Mesendoderm (in vitro differentiated cells): ENCODE results near the gene NEK5.

Experiments used
- DNase-seq: peaks from one replicate; pipeline ENCODE4 v3.0.0; 2013
- H2AK5ac ChIP-seq: 2 replicates; pipeline ENCODE4 v1.6.1; 2013; ENCODE audit warnings: low read length, inconsistent platforms
- H2BK120ac ChIP-seq: 2 replicates; pipeline ENCODE4 v1.6.1; 2013; ENCODE audit warnings: low read depth, mild to moderate bottlenecking, low read length, moderate library complexity, mixed read lengths
- H2BK15ac ChIP-seq: replicated peaks from 2 replicates; pipeline ENCODE4 v1.6.1; 2013; ENCODE audit warnings: low read depth, mild to moderate bottlenecking, moderate library complexity
- H2BK5ac ChIP-seq: 2 replicates; pipeline ENCODE4 v1.6.1; 2013; ENCODE audit warnings: low read length, inconsistent platforms
- H3K18ac ChIP-seq: 2 replicates; pipeline ENCODE4 v1.6.1; 2013; ENCODE audit warnings: mild to moderate bottlenecking, low read length, mixed read lengths
- H3K23ac ChIP-seq: one replicate; pipeline ENCODE4 v1.6.1; 2013; ENCODE audit warnings: low read length
- H3K27ac ChIP-seq: 2 replicates; pipeline ENCODE4 v1.5.1; 2013; ENCODE audit warnings: low read depth, mild to moderate bottlenecking, inconsistent platforms, low read length, moderate library complexity
- H3K27me3 ChIP-seq: 2 replicates; pipeline ENCODE4 v1.6.1; 2013; ENCODE audit warnings: low read length, control low read depth, mild to moderate bottlenecking, inconsistent platforms; ENCODE audit not compliant: insufficient read depth, poor library complexity
- H3K36me3 ChIP-seq: 2 replicates; pipeline ENCODE4 v1.6.1; 2013; ENCODE audit warnings: low read length, inconsistent platforms; ENCODE audit not compliant: control insufficient read depth, insufficient read depth
- H3K4ac ChIP-seq: one replicate; pipeline ENCODE4 v1.6.1; 2013; ENCODE audit warnings: low read depth, mild to moderate bottlenecking, low read length, moderate library complexity
- H3K4me1 ChIP-seq: 2 replicates; pipeline ENCODE4 v1.6.1; 2013; ENCODE audit warnings: low read depth, low read length, inconsistent platforms; ENCODE audit not compliant: control insufficient read depth
- H3K4me2 ChIP-seq: 2 replicates; pipeline ENCODE4 v1.6.1; 2013; ENCODE audit warnings: low read length
- H3K4me3 ChIP-seq: 2 replicates; pipeline ENCODE4 v1.5.1; 2013; ENCODE audit warnings: mild to moderate bottlenecking, low read length
- H3K56ac ChIP-seq: one replicate; pipeline ENCODE4 v1.6.1; 2013; ENCODE audit warnings: low read length
- H3K79me1 ChIP-seq: 2 replicates; pipeline ENCODE4 v1.6.1; 2013; ENCODE audit warnings: low read length, inconsistent platforms
- H3K79me2 ChIP-seq: 2 replicates; pipeline ENCODE4 v1.6.1; 2013; ENCODE audit warnings: mild to moderate bottlenecking, low read length; ENCODE audit not compliant: control insufficient read depth, insufficient read depth
- H3K9ac ChIP-seq: 2 replicates; pipeline ENCODE4 v1.6.1; 2013; ENCODE audit warnings: low read length, inconsistent platforms
- H4K5ac ChIP-seq: one replicate; pipeline ENCODE4 v1.6.1; 2013; ENCODE audit warnings: low read length
- H4K8ac ChIP-seq: one replicate; pipeline ENCODE4 v1.6.1; 2013; ENCODE audit warnings: low read depth, mild to moderate bottlenecking, control low read depth, low read length, moderate library complexity
- WGBS: extraction: QIAGEN DNeasy Blood & Tissue Kit; methylation state at CpG from one replicate; pipeline ENCODE4 v1.1.7; 2013; ENCODE audit warnings: low lambda C conversion rate, missing lambda C conversion rate; ENCODE audit not compliant: insufficient coverage; ENCODE audit errors: extremely low coverage; 5-methylcytosine and 5-hydroxymethylcytosine counted together

Gene NEK5

GRCh38 chr13:52158629-52159158 lies 29.8 kb upstream of the NEK5 start:
- peak; percentile 31 for DNase-seq
- H3K4me1 ChIP-seq, result no peaks in the 10 kb centered on the region
- H3K18ac ChIP-seq, result peak overlapping the region; percentile 24
- H3K27me3 ChIP-seq, result no peaks in the 10 kb centered on the region
- H3K79me2 ChIP-seq, result no peaks in the 10 kb centered on the region
- no peaks in the 10 kb centered on the region for H3K79me1 ChIP-seq
- no peak overlapping the region for H3K27ac ChIP-seq
- H2BK15ac ChIP-seq, result no peak overlapping the region
- no peak overlapping the region for H4K5ac ChIP-seq
- H3K9ac ChIP-seq, result peak overlapping the region; percentile 84
- H4K8ac ChIP-seq, result peak overlapping the region; percentile 57
- peak overlapping the region; percentile 31 for H3K23ac ChIP-seq
- H3K4me2 ChIP-seq, result peak overlapping the region; percentile 64
- H3K4me3 ChIP-seq, result peak overlapping the region; percentile 73
- peak overlapping the region; percentile 95 for H3K56ac ChIP-seq
- WGBS, result no CpG with 5 or more reads among the region's 17 CpGs
- no peak overlapping the region for H2BK5ac ChIP-seq
- no peaks in the 10 kb centered on the region for H3K36me3 ChIP-seq
- H2AK5ac ChIP-seq, result no peak overlapping the region
- H3K4ac ChIP-seq, result peak overlapping the region; percentile 62
- H2BK120ac ChIP-seq, result peak overlapping the region; percentile 36

- H2BK120ac ChIP-seq, result no peak overlapping the region
- H3K27me3 ChIP-seq, result no peaks in the 10 kb centered on the region
- no peak overlapping the region for H3K4ac ChIP-seq
- DNase-seq, result no peak
- H3K4me3 ChIP-seq, result no peak overlapping the region
- no peak overlapping the region for H3K9ac ChIP-seq
- no peaks in the 10 kb centered on the region for H3K79me1 ChIP-seq
- H3K23ac ChIP-seq, result no peak overlapping the region
- no peak overlapping the region for H2BK15ac ChIP-seq
- no peaks in the 10 kb centered on the region for H3K36me3 ChIP-seq
- no peak overlapping the region for H3K56ac ChIP-seq
- no peaks in the 10 kb centered on the region for H3K79me2 ChIP-seq
- no peak overlapping the region for H2AK5ac ChIP-seq
- H4K8ac ChIP-seq, result no peak overlapping the region
- WGBS, result no CpG with 5 or more reads among the region's 1 CpG
- H3K18ac ChIP-seq, result no peak overlapping the region
- no peak overlapping the region for H3K4me2 ChIP-seq
- no peak overlapping the region for H3K27ac ChIP-seq
- H2BK5ac ChIP-seq, result no peak overlapping the region
- H3K4me1 ChIP-seq, result no peaks in the 10 kb centered on the region
- no peak overlapping the region for H4K5ac ChIP-seq
Observed at GRCh38 chr13:52156724-52157261, 27.9 kb upstream of the NEK5 start.

- no peaks in the 10 kb centered on the region for H3K36me3 ChIP-seq
- H4K8ac ChIP-seq, result no peak overlapping the region
- H3K27ac ChIP-seq, result no peak overlapping the region
- H2AK5ac ChIP-seq, result no peak overlapping the region
- H3K56ac ChIP-seq, result no peak overlapping the region
- no peaks in the 10 kb centered on the region for H3K27me3 ChIP-seq
- no peak overlapping the region for H2BK15ac ChIP-seq
- H3K79me1 ChIP-seq, result no peaks in the 10 kb centered on the region
- no peak overlapping the region for H3K4ac ChIP-seq
- no peak overlapping the region for H4K5ac ChIP-seq
- H3K4me2 ChIP-seq, result no peak overlapping the region
- H2BK5ac ChIP-seq, result no peak overlapping the region
- H3K79me2 ChIP-seq, result no peaks in the 10 kb centered on the region
- H3K9ac ChIP-seq, result no peak overlapping the region
- H3K18ac ChIP-seq, result no peak overlapping the region
- no peak overlapping the region for H3K4me3 ChIP-seq
- H2BK120ac ChIP-seq, result no peak overlapping the region
- no peaks in the 10 kb centered on the region for H3K4me1 ChIP-seq
- DNase-seq, result no peak
- no CpG with 5 or more reads among the region's 1 CpG for WGBS
- no peak overlapping the region for H3K23ac ChIP-seq
Observed at GRCh38 chr13:52155177-52155576, 26.3 kb upstream of the NEK5 start.

- H3K18ac ChIP-seq, result no peak overlapping the region
- H2BK120ac ChIP-seq, result no peak overlapping the region
- H3K4ac ChIP-seq, result no peak overlapping the region
- H4K5ac ChIP-seq, result no peak overlapping the region
- no peak overlapping the region for H4K8ac ChIP-seq
- no peaks in the 10 kb centered on the region for H3K79me1 ChIP-seq
- H2BK5ac ChIP-seq, result no peak overlapping the region
- no peaks in the 10 kb centered on the region for H3K27me3 ChIP-seq
- H2BK15ac ChIP-seq, result no peak overlapping the region
- no peak overlapping the region for H3K23ac ChIP-seq
- WGBS, result no CpG with 5 or more reads among the region's 1 CpG
- H3K27ac ChIP-seq, result no peak overlapping the region
- no peak overlapping the region for H3K56ac ChIP-seq
- H3K4me1 ChIP-seq, result no peaks in the 10 kb centered on the region
- no peaks in the 10 kb centered on the region for H3K36me3 ChIP-seq
- no peak for DNase-seq
- H3K79me2 ChIP-seq, result no peaks in the 10 kb centered on the region
- H3K4me3 ChIP-seq, result no peak overlapping the region
- H3K4me2 ChIP-seq, result no peak overlapping the region
- no peak overlapping the region for H2AK5ac ChIP-seq
- H3K9ac ChIP-seq, result no peak overlapping the region
Observed at GRCh38 chr13:52147225-52147624, 18.4 kb upstream of the NEK5 start.

GRCh38 chr13:52141299-52141698 lies 12.4 kb upstream of the NEK5 start:
- no peak overlapping the region for H2BK5ac ChIP-seq
- H2BK120ac ChIP-seq, result no peak overlapping the region
- H4K5ac ChIP-seq, result no peak overlapping the region
- H2AK5ac ChIP-seq, result no peak overlapping the region
- no peaks in the 10 kb centered on the region for H3K79me1 ChIP-seq
- no peak overlapping the region for H4K8ac ChIP-seq
- H3K4me1 ChIP-seq, result no peaks in the 10 kb centered on the region
- no peaks in the 10 kb centered on the region for H3K79me2 ChIP-seq
- H3K4me2 ChIP-seq, result no peak overlapping the region
- no peak overlapping the region for H3K27ac ChIP-seq
- H3K27me3 ChIP-seq, result no peaks in the 10 kb centered on the region
- H3K36me3 ChIP-seq, result peaks cover 2% of the 10 kb centered on the region
- no peak overlapping the region for H3K18ac ChIP-seq
- H3K9ac ChIP-seq, result no peak overlapping the region
- no peak overlapping the region for H3K23ac ChIP-seq
- no CpG with 5 or more reads among the region's 2 CpGs for WGBS
- H2BK15ac ChIP-seq, result no peak overlapping the region
- DNase-seq, result peak; percentile 2
- H3K4me3 ChIP-seq, result no peak overlapping the region
- no peak overlapping the region for H3K56ac ChIP-seq
- H3K4ac ChIP-seq, result no peak overlapping the region

GRCh38 chr13:52137489-52137888 lies 8.6 kb upstream of the NEK5 start:
- Histone ChIP-seq H2BK15ac (no peak overlapping the region), H3K18ac (no peak overlapping the region), H3K9ac (no peak overlapping the region), H2BK5ac (no peak overlapping the region), H3K4ac (no peak overlapping the region), H3K4me3 (no peak overlapping the region), H3K79me1 (no peaks in the 10 kb centered on the region), H2BK120ac (no peak overlapping the region), H3K4me2 (no peak overlapping the region), H3K27ac (no peak overlapping the region), H3K23ac (no peak overlapping the region), H3K56ac (no peak overlapping the region), H4K5ac (no peak overlapping the region), H2AK5ac (no peak overlapping the region), H4K8ac (no peak overlapping the region), H3K4me1 (no peaks in the 10 kb centered on the region), H3K27me3 (no peaks in the 10 kb centered on the region), H3K79me2 (no peaks in the 10 kb centered on the region), H3K36me3 (peaks cover 2% of the 10 kb centered on the region)
- DNase-seq, result peak; percentile 48
- WGBS, result no CpG with 5 or more reads among the region's 3 CpGs
